Measurements from ENCODE around the gene WDR27. TPM values are rescaled to one million over a fixed set of nuclear protein-coding genes. Genes with fewer than 3 reads are reported as not detected.
A peak's percentile ranks its signal among the peaks of the same experiment; 100 is the strongest.

WDR27 gene
- total RNA-seq, 4 donors from 2014 or later: 2.8 to 31.6 (median 4.0) TPM

- in situ Hi-C loops (cut with MboI; ENCODE audit: low sequenced_read_pairs in 4 of 4): no loop called here
- no peak for TF ChIP-seq CTCF (IDR thresholded peaks at IDR 0.05 in 4 of 5, conservative IDR thresholded peaks at IDR 0.05 in 1 of 5)
- no peak for TF ChIP-seq POLR2A (IDR thresholded peaks at IDR 0.05)
- no peak for DNase-seq
These were observed 290.5 kb downstream of the WDR27 start for GRCh38 chr6:169411296-169411695.

GRCh38 chr6:169409742-169410312 lies 292.0 kb downstream of the WDR27 start:
- ATAC-seq: peak in 1 of 2 donors; percentile 46
- in situ Hi-C loops (cut with MboI; ENCODE audit: low sequenced_read_pairs in 4 of 4): no loop called here
- no peak overlapping the region for H3K4me3 ChIP-seq

More at GRCh38 chr6:169411296-169411695, 290.5 kb downstream of the WDR27 start:
- Histone ChIP-seq H3K4me3 (no peak overlapping the region), H3K27ac (no peak overlapping the region), H3K27me3 (no peaks in the 10 kb centered on the region), H3K9me3 (peaks cover 0 to 6% (median 0%) of the 10 kb centered on the region in 3 donors), H3K36me3 (no peaks in the 10 kb centered on the region), H3K4me1 (no peaks in the 10 kb centered on the region)
- no peak for ATAC-seq
- intact Hi-C loops (cut with DNase I; ENCODE audit: low total_unique reads): no loop called here

GRCh38 chr6:169407325-169407724 lies 294.5 kb downstream of the WDR27 start:
- H3K27me3 ChIP-seq: no peaks in the 10 kb centered on the region
- no peaks in the 10 kb centered on the region for H3K4me1 ChIP-seq
- no peak for TF ChIP-seq POLR2A (IDR thresholded peaks at IDR 0.05)
- TF ChIP-seq CTCF (IDR thresholded peaks at IDR 0.05 in 4 of 5, conservative IDR thresholded peaks at IDR 0.05 in 1 of 5): no peak
- in situ Hi-C loops (cut with MboI; ENCODE audit: low sequenced_read_pairs in 4 of 4) (no loop called here), intact Hi-C loops (cut with DNase I; ENCODE audit: low total_unique reads) (no loop called here)
- DNase-seq (no peak), ATAC-seq (no peak)
- no peak overlapping the region for H3K4me3 ChIP-seq
- H3K36me3 ChIP-seq: no peaks in the 10 kb centered on the region
- no peak overlapping the region for H3K27ac ChIP-seq
- no peaks in the 10 kb centered on the region for H3K9me3 ChIP-seq

More at GRCh38 chr6:169409742-169410312, 292.0 kb downstream of the WDR27 start:
- intact Hi-C loops (cut with DNase I; ENCODE audit: low total_unique reads): no loop called here
- H3K36me3 ChIP-seq: no peaks in the 10 kb centered on the region
- H3K27ac ChIP-seq: no peak overlapping the region
- H3K27me3 ChIP-seq: no peaks in the 10 kb centered on the region
- TF ChIP-seq CTCF (IDR thresholded peaks at IDR 0.05 in 4 of 5, conservative IDR thresholded peaks at IDR 0.05 in 1 of 5): no peak
- TF ChIP-seq POLR2A (IDR thresholded peaks at IDR 0.05): no peak
- peak in 1 of 2 donors; percentile 49 for DNase-seq
- H3K9me3 ChIP-seq: peaks cover 0 to under 1% (median 0%) of the 10 kb centered on the region in 3 donors
- H3K4me1 ChIP-seq: no peaks in the 10 kb centered on the region

Other genes starting within 250 kb of the WDR27 start
- gene C6orf120, start 97 bp upstream of the WDR27 start, total RNA-seq: 10 to 100 TPM; 23.8 to 41.4 (median 29.4) TPM
- gene PHF10, start 22.5 kb upstream of the WDR27 start, total RNA-seq: 10 to 100 TPM; 40.1 to 58.1 (median 49.0) TPM
- gene DYNLT2, start 49.5 kb upstream of the WDR27 start, total RNA-seq: 1 to 10 TPM in 1 of 4 donors, under 1 TPM in 3; 0.23 to 1.1 (median 0.46) TPM
- 10 to 100 TPM in 2 of 4 donors, 1 to 10 TPM in 2; 9.0 to 18.9 (median 11.2) TPM for gene ERMARD, start 49.6 kb upstream of the WDR27 start, total RNA-seq

All from gastrocnemius medialis (tissue), 4 donors.